Raji (cell line): Measurements from ENCODE around the gene CAPN9.

Source experiments
- POLR2A ChIP-seq: IDR thresholded peaks from 2 replicates; pipeline ENCODE4 v1.6.1; 2011; ENCODE audit warnings: low read depth, low read length, control low read depth; ENCODE audit not compliant: insufficient read depth

The CAPN9 gene

DNA sequence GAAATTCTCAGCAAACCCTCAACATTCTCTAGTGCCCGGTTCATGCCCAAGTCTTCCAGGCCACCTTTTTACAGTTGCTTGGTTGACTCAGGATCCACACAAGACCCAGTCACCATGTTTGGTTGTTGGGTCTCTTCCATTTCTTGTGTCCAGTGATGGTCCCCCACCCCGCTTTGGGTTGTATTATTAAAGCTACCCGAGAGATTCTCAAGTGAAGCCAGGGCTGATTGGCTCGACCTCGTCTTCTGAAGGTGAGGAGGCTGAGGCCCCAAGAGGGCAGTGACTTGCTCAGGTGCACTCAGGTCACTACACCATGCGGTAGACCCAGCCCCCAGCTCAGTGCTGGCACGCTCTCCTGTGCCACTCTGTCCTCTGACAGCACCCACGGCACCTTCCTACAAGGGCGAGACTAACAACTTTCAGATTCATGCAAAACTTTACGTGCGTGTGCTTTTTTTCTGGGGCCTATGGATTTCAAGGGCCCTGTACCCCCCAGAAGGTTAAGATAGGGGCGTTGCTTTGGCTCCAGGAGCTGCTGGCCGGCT is 50.3 kb downstream of the CAPN9 start:
- no peak for TF ChIP-seq POLR2A

DNA sequence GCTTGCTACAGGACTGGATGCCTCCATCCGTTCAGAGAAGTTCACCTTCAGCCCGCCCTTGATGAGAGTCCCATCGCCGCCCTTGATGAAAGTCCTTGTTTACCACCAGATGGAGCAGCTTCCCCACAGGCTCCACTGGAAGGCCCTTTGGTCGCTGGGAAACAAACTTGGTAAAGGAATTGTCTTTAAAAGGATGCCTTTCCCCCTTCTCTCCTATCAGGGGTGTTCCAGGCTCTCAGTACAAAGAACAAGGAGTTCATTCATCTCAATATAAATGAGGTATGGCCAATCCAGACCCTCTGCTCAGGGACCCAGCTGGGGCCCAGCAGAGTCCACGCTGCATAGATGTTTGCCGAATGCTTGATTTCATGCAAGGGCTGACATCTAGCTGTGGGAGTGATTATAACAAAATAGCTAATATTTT is 50.8 kb downstream of the CAPN9 start:
- no peak for TF ChIP-seq POLR2A

DNA sequence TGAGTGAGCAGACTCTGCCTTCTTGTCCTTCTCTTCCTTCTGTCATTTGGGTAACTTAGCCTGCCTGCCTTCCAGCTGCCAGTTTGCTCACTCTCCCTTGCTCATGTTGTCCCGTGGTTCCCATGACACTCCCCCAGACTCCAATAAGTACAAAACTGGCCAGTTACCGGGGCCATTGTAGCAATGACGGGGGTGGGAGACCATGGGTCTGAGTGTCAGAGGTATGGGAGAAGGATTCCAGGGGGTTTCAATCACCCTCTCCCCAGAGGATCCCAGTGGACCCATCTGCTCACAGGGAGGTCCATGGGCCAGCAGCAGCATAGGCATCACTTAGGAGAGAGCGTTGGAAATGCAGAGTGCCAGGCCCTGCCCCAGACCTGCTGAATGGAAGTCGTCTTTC is 51.3 kb downstream of the CAPN9 start:
- TF ChIP-seq POLR2A, result no peak

DNA sequence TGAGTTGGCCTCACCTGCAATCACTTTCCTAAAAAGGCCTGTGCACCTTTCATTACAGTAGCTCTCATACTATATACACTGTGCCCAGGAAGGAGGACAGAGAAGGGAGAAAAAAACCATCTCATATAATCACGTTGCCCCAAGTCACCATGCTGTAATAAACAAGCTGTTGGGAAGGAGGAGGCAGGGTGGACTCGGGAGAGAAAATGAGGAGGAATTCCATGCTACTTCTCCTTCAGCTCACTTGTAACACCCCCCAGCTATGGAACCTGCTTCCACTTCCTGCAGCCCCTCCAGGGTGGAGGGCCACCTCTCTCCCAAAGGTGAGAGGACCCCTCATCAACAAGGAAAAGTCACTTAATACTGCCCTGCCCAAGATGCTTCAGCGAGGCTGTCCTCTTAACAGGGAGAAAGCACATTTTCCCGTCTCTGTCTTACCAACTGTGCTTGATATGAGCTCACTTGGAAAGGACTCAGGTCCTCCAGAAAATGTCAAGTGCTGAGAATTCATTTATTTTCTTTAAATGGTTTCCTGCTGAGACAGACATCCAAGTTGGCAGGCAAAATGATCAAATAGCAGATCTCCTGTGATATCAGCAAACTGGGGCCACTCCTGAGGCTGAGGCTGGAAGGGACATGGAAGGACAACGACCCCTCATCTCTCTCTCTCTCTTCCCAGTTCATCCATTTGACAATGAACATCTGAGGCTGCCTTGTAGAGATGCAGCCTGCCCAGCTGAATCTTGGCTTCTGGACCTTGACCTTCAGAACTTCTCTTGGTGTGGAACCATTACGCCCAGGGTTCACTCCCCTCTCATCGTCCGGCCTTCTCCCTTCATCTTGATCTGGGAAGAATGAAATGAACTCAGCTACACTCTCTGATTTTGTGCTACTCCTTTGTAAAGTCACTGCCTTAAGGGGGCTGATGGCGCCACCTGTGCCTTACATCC is 54.0 kb downstream of the CAPN9 start:
- no peak for TF ChIP-seq POLR2A

DNA sequence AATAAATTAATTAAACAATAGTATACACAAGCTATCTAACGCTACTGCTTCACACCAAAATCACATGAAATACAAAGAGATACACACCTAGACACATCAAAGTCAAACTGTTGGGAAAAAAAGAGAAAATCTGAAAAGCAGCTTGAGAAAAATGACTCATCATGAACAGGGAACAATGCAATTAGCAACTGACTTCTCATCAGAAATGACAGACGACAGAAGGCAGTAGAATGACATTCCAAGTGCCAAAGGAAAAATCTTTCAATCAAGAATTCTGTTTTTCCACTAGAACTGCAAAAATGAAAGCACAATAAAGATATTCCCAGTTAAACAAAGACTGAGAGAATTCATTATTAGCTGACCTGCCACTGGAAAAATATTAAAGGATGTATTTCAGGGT is 57.2 kb downstream of the CAPN9 start:
- no peak for TF ChIP-seq POLR2A

DNA sequence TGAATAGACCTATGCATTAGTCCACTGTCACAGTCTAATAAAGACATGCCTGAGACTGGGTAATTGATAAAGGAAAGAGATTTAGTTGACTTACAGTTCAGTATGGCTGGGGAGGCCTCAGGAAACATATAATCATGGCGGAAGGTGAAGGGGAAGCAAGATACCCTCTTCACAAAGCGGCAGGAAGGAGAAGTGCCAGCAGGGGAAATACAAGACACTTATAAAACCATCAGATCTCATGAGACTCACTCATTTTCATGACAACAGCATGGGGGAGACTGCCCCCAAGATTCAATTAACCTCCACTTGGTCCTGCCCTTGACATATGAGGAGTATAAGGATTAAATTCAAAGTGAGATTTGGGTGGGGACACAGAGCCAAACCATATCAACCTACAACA is 59.4 kb downstream of the CAPN9 start:
- TF ChIP-seq POLR2A, result no peak

DNA sequence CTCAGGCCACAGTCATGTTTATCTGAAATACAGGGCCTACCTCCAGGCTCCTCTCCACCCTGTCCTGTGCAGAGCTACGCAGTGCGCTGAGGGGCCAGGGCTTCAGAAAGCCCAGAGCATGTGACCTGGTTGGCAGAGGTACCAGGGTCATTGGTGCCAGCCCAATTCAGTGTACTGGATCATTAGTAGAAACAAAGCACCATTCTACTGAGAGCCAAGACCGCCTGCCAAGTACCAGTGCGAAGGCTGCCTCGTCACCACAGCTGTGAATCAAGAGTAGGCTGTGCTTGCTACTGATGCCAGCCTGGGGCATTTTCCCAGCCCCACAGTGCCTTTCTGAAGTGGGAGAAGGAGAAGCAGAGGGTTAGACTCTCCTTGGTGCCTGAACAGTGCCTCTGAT is 59.8 kb downstream of the CAPN9 start:
- TF ChIP-seq POLR2A, result no peak

DNA sequence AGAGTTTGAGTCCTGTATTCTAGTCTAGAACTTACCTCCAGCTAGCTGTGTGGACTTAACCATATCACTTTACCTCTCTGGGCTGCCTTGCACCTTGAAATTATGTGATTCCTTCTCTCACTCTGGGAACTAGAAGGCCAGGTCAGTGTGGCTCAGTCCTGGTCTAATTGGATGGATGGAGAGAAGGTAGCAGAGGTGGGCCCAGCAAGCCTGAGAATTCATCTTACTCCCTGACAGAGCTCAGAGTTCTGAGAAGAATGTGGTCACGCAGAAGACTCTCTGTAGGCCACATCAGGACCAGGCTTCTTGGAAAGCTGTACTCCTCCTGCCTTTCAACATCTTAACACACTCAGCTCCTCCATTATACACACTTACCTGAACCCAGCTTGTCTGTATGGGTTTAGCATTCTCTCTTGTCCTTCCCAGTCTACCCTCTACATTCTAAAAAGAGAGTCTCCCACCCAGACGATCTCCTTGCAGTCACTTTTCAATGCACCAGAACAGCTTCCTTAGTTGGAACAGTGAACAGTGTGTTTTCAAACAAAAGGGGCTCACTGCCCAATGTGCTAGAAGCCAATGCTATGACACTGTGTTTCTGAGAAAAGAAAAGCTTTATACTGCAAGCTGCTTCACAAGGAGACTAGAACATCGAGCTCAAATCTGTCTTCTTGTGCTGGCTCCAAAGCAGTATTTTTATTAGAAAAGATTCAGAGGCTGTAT is 60.5 kb downstream of the CAPN9 start:
- no peak for TF ChIP-seq POLR2A

DNA sequence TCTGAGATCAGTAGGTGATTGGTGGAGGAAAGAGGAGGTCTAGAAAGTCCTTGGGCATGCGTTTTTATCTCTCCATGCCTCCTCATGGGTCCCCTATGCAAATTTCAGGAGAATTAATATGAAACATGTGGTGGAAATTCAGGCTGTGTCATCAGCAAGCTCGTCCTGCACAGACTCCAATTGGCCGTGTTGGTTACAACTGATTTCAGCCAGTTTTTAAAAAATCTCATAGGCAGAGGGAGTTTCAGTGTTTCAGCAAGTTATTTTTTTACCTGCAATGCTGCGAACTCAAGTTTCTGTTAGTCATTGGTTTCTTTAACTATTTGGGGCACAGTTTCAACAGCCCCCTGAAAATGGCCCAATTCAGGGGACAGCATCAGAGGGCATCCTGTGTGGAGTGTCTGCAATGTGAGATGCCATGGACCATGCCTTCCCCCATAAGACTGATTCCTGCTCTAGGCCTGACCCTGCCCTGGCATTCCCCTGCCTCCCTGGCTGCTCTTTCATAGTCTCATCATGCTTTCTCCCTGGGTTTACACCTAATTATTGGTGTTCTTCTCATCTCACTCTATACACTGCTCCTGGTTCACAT is 61.2 kb downstream of the CAPN9 start:
- no peak for TF ChIP-seq POLR2A

DNA sequence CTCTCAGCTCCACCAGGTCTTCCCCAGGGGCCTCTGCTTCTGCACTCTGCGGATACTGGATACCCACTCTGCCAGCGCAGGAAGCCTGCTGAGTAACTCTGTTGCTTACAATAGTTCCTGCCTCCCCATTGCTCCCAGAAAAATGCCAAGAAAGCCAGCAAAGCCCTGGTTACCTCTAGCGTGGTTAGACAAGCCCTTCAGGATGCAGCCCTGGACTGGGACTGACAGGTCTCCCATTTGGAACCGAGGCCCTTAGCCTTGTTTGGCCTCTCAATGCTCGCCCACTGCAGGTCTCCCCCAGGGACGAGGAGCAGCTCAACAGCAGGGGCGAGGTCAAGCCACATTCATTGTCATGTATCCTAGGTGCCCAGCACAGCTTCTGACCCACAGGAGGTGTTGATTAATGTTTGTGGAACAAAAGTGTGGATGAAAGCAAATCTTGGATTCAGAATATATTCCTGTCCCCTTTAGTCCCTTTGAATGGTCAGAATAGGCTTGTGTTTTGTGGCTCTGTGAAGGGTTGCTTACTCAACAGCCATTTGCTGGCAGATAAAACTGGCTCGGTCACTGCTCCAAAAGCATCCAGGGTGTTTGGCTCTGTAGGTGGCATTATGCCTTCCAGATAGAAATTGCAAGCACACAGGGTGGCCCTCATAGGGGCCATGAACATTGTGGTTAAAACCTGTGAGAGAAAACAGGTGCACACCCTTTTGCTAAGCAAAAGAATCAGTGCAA is 62.2 kb downstream of the CAPN9 start:
- TF ChIP-seq POLR2A, result no peak

DNA sequence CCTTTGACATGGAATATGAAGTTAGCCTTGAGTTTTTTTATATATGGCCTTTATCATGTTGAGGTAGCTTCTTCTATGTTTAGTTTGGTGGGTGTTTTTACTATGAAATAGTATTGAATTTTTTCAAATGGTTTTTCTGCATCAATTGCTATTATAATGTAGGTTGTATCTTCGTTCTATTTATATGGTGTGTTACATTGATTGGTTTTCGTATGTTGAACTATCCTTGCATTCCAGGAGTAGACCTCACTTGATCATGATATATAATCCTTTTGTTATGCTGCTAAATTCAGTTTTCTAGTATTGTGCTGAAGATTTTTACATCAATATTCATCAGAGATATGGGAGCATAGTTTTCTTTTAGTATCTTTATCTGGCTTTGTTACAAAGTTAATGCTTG is 65.4 kb downstream of the CAPN9 start:
- TF ChIP-seq POLR2A, result no peak

DNA sequence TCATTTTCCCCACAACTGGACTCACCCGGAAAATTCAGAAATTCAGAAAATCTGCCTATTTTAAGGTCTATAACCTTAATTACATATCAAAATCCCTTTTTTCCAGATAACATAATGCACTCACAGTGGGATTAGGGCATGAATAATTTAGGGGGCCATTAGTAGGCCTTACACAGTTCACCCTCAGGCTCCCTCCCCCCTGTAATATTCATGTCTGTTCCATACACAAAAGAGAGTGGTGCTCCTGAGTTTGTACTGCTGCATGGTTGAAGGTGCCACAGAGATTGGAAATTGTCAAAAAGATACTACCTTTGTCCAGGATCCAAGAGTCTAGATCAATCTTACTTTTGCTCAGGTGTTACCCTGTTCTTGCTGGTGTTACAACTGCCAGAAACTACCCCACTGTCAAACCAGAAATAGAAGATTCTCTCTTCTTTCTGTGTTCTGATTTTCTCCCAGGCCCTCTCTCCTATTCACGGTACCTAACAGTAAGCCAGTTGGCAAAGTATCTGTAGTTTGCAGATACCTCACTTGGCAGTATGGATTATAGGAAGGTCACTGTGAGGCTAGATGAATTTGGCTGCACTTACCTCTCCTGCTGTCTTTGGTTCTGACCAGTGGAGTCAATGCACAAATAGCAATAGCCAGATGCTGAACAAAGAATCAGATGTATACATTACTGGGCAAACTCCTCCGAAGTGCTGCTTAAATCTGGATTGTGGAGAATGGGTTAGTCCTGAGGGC is 67.9 kb downstream of the CAPN9 start:
- no peak for TF ChIP-seq POLR2A

DNA sequence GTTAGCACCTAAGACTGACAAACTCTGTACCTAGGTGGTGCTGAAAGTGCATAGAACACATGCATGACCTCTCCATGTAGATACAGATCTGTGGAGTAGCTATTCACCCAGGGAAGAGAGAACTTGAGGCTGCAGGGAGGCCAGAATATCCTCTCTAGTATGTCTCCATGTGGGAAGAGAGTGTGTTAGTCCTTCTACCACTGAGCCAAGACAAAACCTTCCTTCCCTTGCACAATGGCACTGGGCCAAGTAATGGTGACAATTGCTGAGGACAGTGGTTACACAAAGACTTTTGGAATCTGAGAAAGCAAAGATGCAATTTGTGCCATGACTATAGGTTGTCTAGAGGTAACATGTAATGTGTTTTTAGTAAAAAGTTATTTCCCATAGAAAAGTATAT is 68.8 kb downstream of the CAPN9 start:
- TF ChIP-seq POLR2A, result no peak

DNA sequence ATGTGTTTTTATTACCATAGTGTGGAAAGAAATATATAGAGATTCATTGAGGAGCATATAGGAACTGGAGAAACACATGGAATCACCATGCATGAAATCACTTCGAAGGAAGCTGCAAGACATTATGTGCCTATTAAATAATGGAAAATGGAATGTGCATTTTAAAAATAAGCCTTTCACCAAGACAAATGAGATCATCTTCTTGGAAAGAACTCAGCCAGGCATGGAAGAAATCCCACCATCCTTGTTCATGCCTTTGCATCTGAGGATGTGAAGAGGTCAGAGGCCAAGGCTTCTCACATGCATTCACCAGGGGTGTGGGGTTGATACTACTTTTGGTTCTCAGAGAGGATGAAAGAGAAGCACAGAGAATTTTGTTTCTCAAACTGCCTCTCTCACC is 71.2 kb downstream of the CAPN9 start:
- no peak for TF ChIP-seq POLR2A
